ENCODE data around the gene CACNA1E. TPM values are rescaled to one million over a fixed set of nuclear protein-coding genes. Genes with fewer than 3 reads are reported as not detected.

The CACNA1E gene
- total RNA-seq, 4 donors from 2014 or later = 0.47 to 0.83 TPM; not detected in 2

- no peak overlapping the region for H3K27ac ChIP-seq
- no peaks in the 10 kb centered on the region for H3K36me3 ChIP-seq
- no peak overlapping the region for H3K4me3 ChIP-seq
- no peaks in the 10 kb centered on the region for H3K9me3 ChIP-seq
- H3K27me3 ChIP-seq = no peaks in the 10 kb centered on the region
- TF ChIP-seq POLR2A (IDR thresholded peaks at IDR 0.05) (no peak), CTCF (IDR thresholded peaks at IDR 0.05) (no peak)
- H3K4me1 ChIP-seq = no peaks in the 10 kb centered on the region
- no peak for DNase-seq
Observed at GRCh38 chr1:181801617-181802016, 318.3 kb downstream of the CACNA1E start.

GRCh38 chr1:181802466-181802865, 319.1 kb downstream of the CACNA1E start:
- no peak for DNase-seq
- TF ChIP-seq CTCF (IDR thresholded peaks at IDR 0.05) (no peak), POLR2A (IDR thresholded peaks at IDR 0.05) (no peak)
- no peaks in the 10 kb centered on the region for H3K9me3 ChIP-seq
- H3K27ac ChIP-seq = no peak overlapping the region
- no peaks in the 10 kb centered on the region for H3K36me3 ChIP-seq
- no peaks in the 10 kb centered on the region for H3K27me3 ChIP-seq
- no peaks in the 10 kb centered on the region for H3K4me1 ChIP-seq
- no peak overlapping the region for H3K4me3 ChIP-seq

GRCh38 chr1:181803421-181803820, 320.1 kb downstream of the CACNA1E start:
- H3K4me3 ChIP-seq = no peak overlapping the region
- no peaks in the 10 kb centered on the region for H3K36me3 ChIP-seq
- no peak overlapping the region for H3K27ac ChIP-seq
- H3K27me3 ChIP-seq = no peaks in the 10 kb centered on the region
- H3K4me1 ChIP-seq = no peaks in the 10 kb centered on the region
- no peak for DNase-seq
- TF ChIP-seq POLR2A (IDR thresholded peaks at IDR 0.05) (no peak), CTCF (IDR thresholded peaks at IDR 0.05) (no peak)
- no peaks in the 10 kb centered on the region for H3K9me3 ChIP-seq

- Histone ChIP-seq H3K27ac (no peak overlapping the region), H3K4me3 (no peak overlapping the region), H3K4me1 (no peaks in the 10 kb centered on the region), H3K36me3 (no peaks in the 10 kb centered on the region), H3K27me3 (no peaks in the 10 kb centered on the region), H3K9me3 (no peaks in the 10 kb centered on the region)
- no peak for DNase-seq
- TF ChIP-seq POLR2A (IDR thresholded peaks at IDR 0.05) (no peak), CTCF (IDR thresholded peaks at IDR 0.05) (no peak)
Observed at GRCh38 chr1:181804989-181805388, 321.7 kb downstream of the CACNA1E start.

- Histone ChIP-seq H3K4me3 (no peak overlapping the region), H3K4me1 (no peaks in the 10 kb centered on the region), H3K27ac (no peak overlapping the region), H3K36me3 (no peaks in the 10 kb centered on the region), H3K27me3 (no peaks in the 10 kb centered on the region), H3K9me3 (no peaks in the 10 kb centered on the region)
- TF ChIP-seq POLR2A (IDR thresholded peaks at IDR 0.05) (no peak), CTCF (IDR thresholded peaks at IDR 0.05) (no peak)
- DNase-seq = no peak
Observed at GRCh38 chr1:181806746-181807145, 323.4 kb downstream of the CACNA1E start.

GRCh38 chr1:181807251-181807650, 323.9 kb downstream of the CACNA1E start:
- no peak overlapping the region for H3K27ac ChIP-seq

More at GRCh38 chr1:181807251-181807650, 323.9 kb downstream of the CACNA1E start:
- TF ChIP-seq POLR2A (IDR thresholded peaks at IDR 0.05) (no peak), CTCF (IDR thresholded peaks at IDR 0.05) (no peak)
- no peak overlapping the region for H3K4me3 ChIP-seq
- H3K36me3 ChIP-seq = no peaks in the 10 kb centered on the region
- H3K27me3 ChIP-seq = no peaks in the 10 kb centered on the region
- no peaks in the 10 kb centered on the region for H3K4me1 ChIP-seq
- no peak for DNase-seq
- H3K9me3 ChIP-seq = no peaks in the 10 kb centered on the region

Data from Peyer's patch (tissue), 4 donors.